AG04449 (cell line): ENCODE results near the gene GEMIN4.
"Not testable (repeated sequence)": the region's sequence is repeated elsewhere in the genome, so short reads cannot be mapped to it uniquely, and the experiment has no call there.

Experiments used
- CTCF ChIA-PET: fragments of 350-600 bp; formaldehyde crosslinking; extraction: SDS; loops from one replicate; lab custom pipeline; 2021; ENCODE audit warnings: antibody characterized with exemption; lab: Yijun Ruan, JAX
- POLR2A ChIA-PET: fragments of 400-600, 350-600 bp; formaldehyde crosslinking; extraction: SDS; loops from one replicate; lab custom pipeline; 2020; ENCODE audit warnings: antibody characterized with exemption, inconsistent platforms; lab: Yijun Ruan, JAX
- DNase-seq: peaks from one replicate; pipeline ENCODE4 v3.0.0-alpha.2; 2010; ENCODE audit warnings: low read depth, low spot score
- H3K4me3 ChIP-seq: 2 replicates; pipeline ENCODE4 v1.5.1; 2011; ENCODE audit warnings: low read depth, mild to moderate bottlenecking, control low read depth, low read length
- TF ChIP-seq, protein P1 (sequence below): IDR thresholded peaks from one replicate; pipeline ENCODE4 v1.5.1; 2011; ENCODE audit warnings: mild to moderate bottlenecking, moderate library complexity, low read length, control low read depth, inconsistent platforms; ENCODE audit not compliant: insufficient read depth; ENCODE audit errors: missing control alignments

The GEMIN4 gene

DNA sequence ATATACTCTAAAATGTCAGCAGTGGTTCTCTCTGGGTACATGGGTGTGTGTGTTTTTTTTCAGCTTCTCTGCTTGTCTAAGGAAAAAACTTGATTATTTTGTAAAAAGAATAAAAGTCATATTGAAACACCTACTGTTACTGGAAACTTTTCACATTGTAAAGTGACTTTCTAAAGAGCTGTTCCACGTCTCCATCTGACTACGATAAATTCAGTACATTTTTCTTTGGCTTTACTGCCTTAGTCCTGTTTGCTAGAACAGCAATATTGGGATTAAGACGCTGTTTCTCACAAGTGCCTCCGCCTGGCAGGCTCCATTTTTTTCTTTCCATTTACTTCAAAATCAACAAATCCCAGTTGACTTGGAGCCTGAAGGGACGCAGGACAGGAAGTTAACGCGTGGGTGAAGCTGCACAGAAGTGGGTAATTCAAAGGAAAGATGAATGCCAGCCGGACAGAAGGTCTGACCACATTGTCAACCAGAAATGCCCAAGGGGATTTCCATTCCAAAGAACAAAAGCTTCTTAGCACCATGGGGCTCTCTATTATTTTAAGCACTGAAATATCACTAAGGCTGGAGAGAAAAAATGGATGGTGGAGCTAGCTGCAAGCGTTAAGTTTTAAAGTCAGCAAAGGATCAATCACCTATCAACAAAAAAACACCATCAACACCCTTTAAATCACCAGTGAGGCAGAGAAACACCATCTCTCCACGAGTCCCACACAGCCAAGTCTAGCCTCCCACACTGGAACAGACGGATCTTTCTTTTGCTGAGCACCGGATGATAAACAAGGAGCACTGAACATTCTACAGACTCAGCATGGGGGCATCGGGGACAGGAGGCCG lies 21.6 kb upstream of the GEMIN4 start:
- TF ChIP-seq, protein P1, sequence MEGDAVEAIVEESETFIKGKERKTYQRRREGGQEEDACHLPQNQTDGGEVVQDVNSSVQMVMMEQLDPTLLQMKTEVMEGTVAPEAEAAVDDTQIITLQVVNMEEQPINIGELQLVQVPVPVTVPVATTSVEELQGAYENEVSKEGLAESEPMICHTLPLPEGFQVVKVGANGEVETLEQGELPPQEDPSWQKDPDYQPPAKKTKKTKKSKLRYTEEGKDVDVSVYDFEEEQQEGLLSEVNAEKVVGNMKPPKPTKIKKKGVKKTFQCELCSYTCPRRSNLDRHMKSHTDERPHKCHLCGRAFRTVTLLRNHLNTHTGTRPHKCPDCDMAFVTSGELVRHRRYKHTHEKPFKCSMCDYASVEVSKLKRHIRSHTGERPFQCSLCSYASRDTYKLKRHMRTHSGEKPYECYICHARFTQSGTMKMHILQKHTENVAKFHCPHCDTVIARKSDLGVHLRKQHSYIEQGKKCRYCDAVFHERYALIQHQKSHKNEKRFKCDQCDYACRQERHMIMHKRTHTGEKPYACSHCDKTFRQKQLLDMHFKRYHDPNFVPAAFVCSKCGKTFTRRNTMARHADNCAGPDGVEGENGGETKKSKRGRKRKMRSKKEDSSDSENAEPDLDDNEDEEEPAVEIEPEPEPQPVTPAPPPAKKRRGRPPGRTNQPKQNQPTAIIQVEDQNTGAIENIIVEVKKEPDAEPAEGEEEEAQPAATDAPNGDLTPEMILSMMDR: no peak
- DNase-seq: no peak
- H3K4me3 ChIP-seq: no peak overlapping the region
- POLR2A ChIA-PET: no interaction called here
- CTCF ChIA-PET: interaction anchor here (0.8 to 3.2 kb wide), 5 partner anchors 10 to 207 kb away, joined by 3 to 11 read pairs (median 4); partner anchors contain the start of gene GEMIN4

DNA sequence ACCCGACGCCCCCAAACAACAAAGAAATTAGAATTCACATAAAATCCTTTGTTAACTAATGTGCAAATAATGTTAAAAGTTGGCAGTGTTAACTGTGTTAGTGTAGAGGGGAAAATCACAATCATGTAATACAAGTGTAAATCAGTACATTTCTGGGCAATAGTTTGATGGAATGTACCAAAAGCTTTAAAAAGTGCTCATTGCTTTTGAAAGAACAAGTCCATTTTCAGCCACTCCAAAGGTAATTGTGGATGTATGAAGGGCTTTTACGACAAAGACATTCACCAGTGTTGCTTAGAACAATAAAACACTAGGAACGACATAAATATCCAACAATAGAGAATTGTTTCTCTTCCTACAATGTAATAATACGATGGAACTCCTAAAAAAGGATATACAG lies 21.0 kb upstream of the GEMIN4 start:
- CTCF ChIA-PET: interaction anchor here (0.8 to 3.2 kb wide), 2 partner anchors 18 to 20 kb away, joined by 4 to 11 read pairs; partner anchors contain the start of gene GEMIN4
- TF ChIP-seq, protein P1: no peak
- DNase-seq: no peak
- POLR2A ChIA-PET: no interaction called here
- no peak overlapping the region for H3K4me3 ChIP-seq

DNA sequence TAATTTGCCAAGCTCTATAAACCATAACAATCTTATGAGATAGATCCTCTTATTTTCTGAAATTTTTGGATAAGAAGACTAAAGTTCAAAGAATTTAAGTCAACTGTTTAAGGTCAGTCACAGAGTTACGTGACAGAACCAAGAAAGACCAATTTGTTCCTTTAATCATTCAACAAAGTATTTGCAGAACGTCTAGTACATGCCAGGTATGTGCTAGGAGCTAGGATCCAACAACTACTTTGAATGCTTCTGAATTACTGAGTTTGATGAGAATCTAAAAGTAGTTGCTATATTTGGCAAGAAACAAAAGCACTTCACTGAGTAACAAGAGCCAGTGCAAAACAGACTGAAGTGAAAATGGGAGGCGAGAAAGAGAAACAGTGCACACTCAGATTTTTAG lies 15.0 kb upstream of the GEMIN4 start:
- POLR2A ChIA-PET: no interaction called here
- DNase-seq: no peak
- no peak overlapping the region for H3K4me3 ChIP-seq
- CTCF ChIA-PET: interaction anchor here (0.7 to 1.3 kb wide), 4 partner anchors 13 to 232 kb away, joined by 3 to 4 read pairs (median 4); partner anchors contain the start of gene GEMIN4
- TF ChIP-seq, protein P1: no peak

DNA sequence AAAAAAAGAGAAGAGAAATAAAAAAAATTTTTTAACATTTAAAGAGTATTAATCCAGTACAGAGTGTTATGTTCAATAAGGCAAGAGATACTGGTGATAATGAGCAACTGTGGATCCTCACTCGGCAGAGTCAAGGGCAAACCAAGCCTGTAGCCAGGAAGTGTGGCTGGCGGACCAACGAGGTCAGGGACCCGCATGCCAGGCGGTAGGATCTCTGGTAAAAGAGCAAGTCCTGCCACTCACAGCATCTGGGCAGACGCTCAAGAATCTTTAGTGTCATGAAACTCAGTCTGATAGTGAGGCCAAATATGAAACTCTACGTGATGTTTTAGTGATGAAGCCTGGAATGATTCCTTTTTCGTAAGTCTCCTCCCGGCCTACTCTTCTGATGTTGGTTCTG lies 8.3 kb upstream of the GEMIN4 start:
- ChIA-PET CTCF (interaction anchor here (2.3 to 3.9 kb wide), 2 partner anchors 7 to 220 kb away, joined by 17 to 19 read pairs; partner anchors contain the start of genes GEMIN4 and NXN), POLR2A (no interaction called here)
- DNase-seq: no peak
- TF ChIP-seq, protein P1: no peak
- H3K4me3 ChIP-seq: no peak overlapping the region

DNA sequence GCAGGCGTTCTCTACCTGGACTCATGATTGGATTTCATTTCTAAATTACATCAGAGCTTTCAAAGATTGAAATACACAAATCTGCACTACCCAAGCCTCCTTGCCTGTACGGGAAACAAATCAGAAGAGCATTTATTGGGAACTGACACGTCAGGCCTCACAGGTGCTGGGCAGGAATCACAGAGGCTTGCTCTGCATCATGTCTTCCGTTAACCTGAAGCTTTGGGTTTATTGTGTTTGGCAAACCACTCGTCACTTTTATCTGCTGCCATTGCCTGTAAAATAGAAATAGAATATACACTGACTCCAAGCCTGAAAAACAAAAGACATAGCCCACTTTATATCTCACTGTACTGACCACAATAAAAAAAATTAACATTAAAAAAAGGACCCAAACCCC lies 7.9 kb upstream of the GEMIN4 start:
- TF ChIP-seq, protein P1: no peak
- ChIA-PET POLR2A (no interaction called here), CTCF (interaction anchor here (3.9 kb wide), 1 partner anchor 220 kb away, joined by 19 read pairs; the partner anchor contains the start of gene NXN)
- DNase-seq: no peak
- H3K4me3 ChIP-seq: no peak overlapping the region

DNA sequence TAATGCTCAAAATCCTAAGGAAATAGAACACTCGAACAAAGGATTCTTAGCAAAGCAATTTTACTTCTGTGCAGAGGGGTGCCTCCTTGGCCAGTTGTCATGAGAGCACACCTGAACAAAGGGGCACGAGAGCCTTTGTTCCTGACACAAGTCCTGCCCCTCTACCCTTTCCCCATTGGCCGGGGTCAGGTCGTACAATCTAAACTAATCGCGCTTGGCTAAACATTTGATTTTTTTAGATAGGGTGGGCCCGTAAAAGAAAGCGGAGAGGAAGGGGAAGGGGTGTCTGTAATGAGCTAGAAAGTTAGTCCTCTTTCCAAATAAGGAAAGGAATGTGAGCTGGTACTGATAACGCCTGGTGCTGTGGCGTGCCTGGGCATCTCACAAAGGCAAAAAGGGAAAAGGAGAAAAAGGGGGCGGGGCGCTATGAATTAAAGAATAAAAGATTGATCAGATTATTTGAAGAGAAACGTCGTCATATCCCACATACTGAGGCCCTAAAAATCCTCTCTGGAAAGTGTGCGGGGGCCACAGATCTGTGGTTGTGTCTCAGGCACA lies 4.0 kb upstream of the GEMIN4 start:
- POLR2A ChIA-PET, DNase-seq, H3K4me3 ChIP-seq: not testable (repeated sequence)
- CTCF ChIA-PET: interaction anchor here (1.3 to 6.7 kb wide), 3 partner anchors 11 to 225 kb away, joined by 7 to 53 read pairs (median 15); partner anchors contain the start of gene NXN

DNA sequence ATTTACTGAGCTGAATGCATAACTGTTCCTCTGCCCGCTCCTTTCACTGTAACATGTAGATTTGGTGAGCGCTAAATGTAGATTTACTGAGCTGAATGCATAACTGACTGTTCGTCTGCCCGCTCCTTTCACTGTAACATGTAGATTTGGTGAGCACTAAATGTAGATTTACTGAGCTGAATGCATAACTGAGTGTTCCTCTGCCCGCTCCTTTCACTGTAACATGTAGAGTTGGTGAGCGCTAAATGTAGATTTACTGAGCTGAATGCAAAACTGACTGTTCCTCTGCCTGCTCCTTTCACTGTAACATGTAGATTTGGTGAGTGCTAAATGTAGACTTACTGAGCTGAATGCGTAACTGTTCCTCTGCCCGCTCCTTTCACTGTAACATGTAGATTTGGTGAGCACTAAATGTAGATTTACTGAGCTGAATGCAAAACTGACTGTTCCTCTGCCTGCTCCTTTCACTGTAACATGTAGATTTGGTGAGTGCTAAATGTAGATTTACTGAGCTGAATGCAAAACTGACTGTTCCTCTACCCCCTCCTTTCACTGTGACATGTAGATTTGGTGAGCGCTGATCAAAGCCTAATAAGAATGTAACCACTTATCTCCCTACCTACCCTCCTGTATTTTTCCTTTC lies 3.4 kb upstream of the GEMIN4 start:
- ChIA-PET CTCF (interaction anchor here (0.6 to 6.7 kb wide), 10 partner anchors 11 to 369 kb away, joined by 3 to 53 read pairs (median 4); partner anchors contain the start of genes NXN and TIMM22), POLR2A (interaction anchor here (1.0 kb wide), 1 partner anchor 22 kb away, joined by 4 read pairs; no protein-coding TSS in a partner anchor)
- not testable (repeated sequence) for DNase-seq, H3K4me3 ChIP-seq
